Putamen (tissue), 1 donor: Measurements from ENCODE around the gene SPAG16.
A peak's percentile ranks its signal among the peaks of the same experiment; 100 is the strongest.
"Not testable (repeated sequence)": the region's sequence is repeated elsewhere in the genome, so short reads cannot be mapped to it uniquely, and the experiment has no call there.

Experiments
- DNase-seq: peaks from one replicate; pipeline ENCODE4 v3.0.0-alpha.2; 2016; ENCODE audit warnings: low spot score

The SPAG16 gene

GRCh38 chr2:214004463-214004862 is 720.2 kb downstream of the SPAG16 start:
- DNase-seq, result no peak

GRCh38 chr2:214005337-214005736 is 721.1 kb downstream of the SPAG16 start:
- DNase-seq, result no peak

GRCh38 chr2:214006601-214007000 is 722.3 kb downstream of the SPAG16 start:
- no peak for DNase-seq

- DNase-seq, result no peak
Measured at GRCh38 chr2:214011676-214012075, 727.4 kb downstream of the SPAG16 start.

GRCh38 chr2:214014551-214015220 is 730.4 kb downstream of the SPAG16 start:
- no peak for DNase-seq

GRCh38 chr2:214019229-214019972 is 735.1 kb downstream of the SPAG16 start:
- DNase-seq, result no peak

- no peak for DNase-seq
Measured at GRCh38 chr2:214019973-214020345, 735.7 kb downstream of the SPAG16 start.

- no peak for DNase-seq
Measured at GRCh38 chr2:214029190-214029589, 744.9 kb downstream of the SPAG16 start.

- no peak for DNase-seq
Measured at GRCh38 chr2:214031566-214031965, 747.3 kb downstream of the SPAG16 start.

- DNase-seq, result no peak
Measured at GRCh38 chr2:214034417-214034816, 750.2 kb downstream of the SPAG16 start.

- DNase-seq, result no peak
Measured at GRCh38 chr2:214035091-214035852, 751.0 kb downstream of the SPAG16 start.

GRCh38 chr2:214035921-214036320 is 751.7 kb downstream of the SPAG16 start:
- no peak for DNase-seq

GRCh38 chr2:214038186-214038585 is 753.9 kb downstream of the SPAG16 start:
- no peak for DNase-seq

- DNase-seq, result no peak
Measured at GRCh38 chr2:214050731-214051130, 766.5 kb downstream of the SPAG16 start.

- DNase-seq, result no peak
Measured at GRCh38 chr2:214051585-214051984, 767.3 kb downstream of the SPAG16 start.

GRCh38 chr2:214052235-214052634 is 768.0 kb downstream of the SPAG16 start:
- no peak for DNase-seq

GRCh38 chr2:214057986-214058385 is 773.7 kb downstream of the SPAG16 start:
- DNase-seq, result no peak

GRCh38 chr2:214062279-214062678 is 778.0 kb downstream of the SPAG16 start:
- DNase-seq, result not testable (repeated sequence)

GRCh38 chr2:214064471-214064870 is 780.2 kb downstream of the SPAG16 start:
- no peak for DNase-seq

GRCh38 chr2:214066862-214067261 is 782.6 kb downstream of the SPAG16 start:
- DNase-seq, result no peak

GRCh38 chr2:214069254-214069653 is 785.0 kb downstream of the SPAG16 start:
- peak; percentile 8 for DNase-seq

- DNase-seq, result no peak
Measured at GRCh38 chr2:214075456-214075855, 791.2 kb downstream of the SPAG16 start.

- DNase-seq, result no peak
Measured at GRCh38 chr2:214076527-214076926, 792.3 kb downstream of the SPAG16 start.
